Measurements from ENCODE around the gene C10orf90. TPM values are rescaled to one million over a fixed set of nuclear protein-coding genes. Genes with fewer than 3 reads are reported as not detected.
"Not testable (repeated sequence)": the region's sequence is repeated elsewhere in the genome, so short reads cannot be mapped to it uniquely, and the experiment has no call there.

Gene C10orf90
- total RNA-seq, 1 experiment from 2014 or later: not detected

DNA sequence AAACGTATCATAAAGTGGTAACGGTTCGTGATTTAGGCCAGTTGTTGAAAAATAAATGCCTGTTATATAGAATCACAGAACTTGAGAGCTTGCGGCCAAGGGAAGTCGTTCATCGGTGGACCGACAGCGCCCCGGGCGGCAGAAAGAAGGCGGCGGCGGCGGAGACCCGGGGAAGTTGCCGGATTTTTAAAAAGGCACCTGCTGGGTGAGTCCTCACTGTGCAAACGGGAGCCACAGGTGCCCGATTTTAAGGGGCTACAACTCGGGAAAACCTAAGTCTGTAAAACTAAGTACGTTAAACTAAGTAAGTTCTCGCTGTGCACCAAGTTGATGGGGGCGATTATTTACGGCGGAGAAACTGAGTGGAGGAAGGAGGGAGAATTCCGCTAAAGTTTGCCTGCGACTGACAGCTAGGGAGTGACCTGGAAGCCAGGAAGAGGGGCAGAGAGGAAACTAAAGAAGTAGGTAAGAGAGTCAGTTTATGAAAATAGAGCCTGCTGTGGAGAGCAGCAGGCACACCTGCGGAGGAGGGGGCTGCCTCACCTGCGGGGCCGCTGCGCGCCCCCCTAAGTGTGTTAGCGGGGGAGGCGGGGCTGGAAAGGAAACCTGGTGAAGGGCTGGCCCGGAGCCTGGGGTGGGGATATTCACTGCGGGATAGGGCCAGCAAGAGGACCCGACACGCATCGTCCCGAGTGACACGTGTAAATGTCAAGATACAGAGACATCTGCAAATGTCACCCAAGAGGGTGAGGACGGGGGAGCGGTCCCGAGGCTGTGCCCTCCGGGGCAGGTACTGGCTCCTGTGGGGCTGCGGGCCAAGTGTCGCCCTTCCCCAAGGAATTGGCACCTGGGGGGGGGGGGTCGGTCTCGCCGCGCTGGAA, 283.2 kb downstream of the C10orf90 start:
- BruUV-seq (replicated peaks): no TSS peak
- TF ChIP-seq, protein P1, sequence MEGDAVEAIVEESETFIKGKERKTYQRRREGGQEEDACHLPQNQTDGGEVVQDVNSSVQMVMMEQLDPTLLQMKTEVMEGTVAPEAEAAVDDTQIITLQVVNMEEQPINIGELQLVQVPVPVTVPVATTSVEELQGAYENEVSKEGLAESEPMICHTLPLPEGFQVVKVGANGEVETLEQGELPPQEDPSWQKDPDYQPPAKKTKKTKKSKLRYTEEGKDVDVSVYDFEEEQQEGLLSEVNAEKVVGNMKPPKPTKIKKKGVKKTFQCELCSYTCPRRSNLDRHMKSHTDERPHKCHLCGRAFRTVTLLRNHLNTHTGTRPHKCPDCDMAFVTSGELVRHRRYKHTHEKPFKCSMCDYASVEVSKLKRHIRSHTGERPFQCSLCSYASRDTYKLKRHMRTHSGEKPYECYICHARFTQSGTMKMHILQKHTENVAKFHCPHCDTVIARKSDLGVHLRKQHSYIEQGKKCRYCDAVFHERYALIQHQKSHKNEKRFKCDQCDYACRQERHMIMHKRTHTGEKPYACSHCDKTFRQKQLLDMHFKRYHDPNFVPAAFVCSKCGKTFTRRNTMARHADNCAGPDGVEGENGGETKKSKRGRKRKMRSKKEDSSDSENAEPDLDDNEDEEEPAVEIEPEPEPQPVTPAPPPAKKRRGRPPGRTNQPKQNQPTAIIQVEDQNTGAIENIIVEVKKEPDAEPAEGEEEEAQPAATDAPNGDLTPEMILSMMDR (IDR thresholded peaks at IDR 0.05; ENCODE audit: unreplicated experiment): peak; percentile 74
- POLR2A ChIA-PET: interaction anchor here (0.6 kb wide), 1 partner anchor 358 kb away, joined by 3 read pairs; no protein-coding TSS in a partner anchor
- Mint-ChIP-seq H3K4me1 (ENCODE audit: insufficient read depth, unreplicated experiment) (peaks cover 9% of the 10 kb centered on the region), H3K36me3 (ENCODE audit: insufficient read depth, unreplicated experiment) (no peaks in the 10 kb centered on the region), H3K27me3 (ENCODE audit: insufficient read depth, unreplicated experiment) (peaks cover 11% of the 10 kb centered on the region), H3K9me3 (ENCODE audit: unreplicated experiment) (no peaks in the 10 kb centered on the region), H3K4me3 (ENCODE audit: unreplicated experiment) (peak overlapping the region; percentile 86), H3K27ac (ENCODE audit: low read depth, unreplicated experiment) (peak overlapping the region; percentile 18)
- CTCF ChIA-PET: interaction anchor here (0.5 to 2.5 kb wide), 9 partner anchors 21 to 578 kb away, joined by 3 to 7 read pairs (median 4); no protein-coding TSS in a partner anchor
- DNase-seq (ENCODE audit: unreplicated experiment): peak; percentile 78
- intact Hi-C loops (cut with micrococcal nuclease): loop anchor here (1.0 to 10.0 kb wide), 7 partner anchors 117 to 518 kb away; no protein-coding TSS in a partner anchor

DNA sequence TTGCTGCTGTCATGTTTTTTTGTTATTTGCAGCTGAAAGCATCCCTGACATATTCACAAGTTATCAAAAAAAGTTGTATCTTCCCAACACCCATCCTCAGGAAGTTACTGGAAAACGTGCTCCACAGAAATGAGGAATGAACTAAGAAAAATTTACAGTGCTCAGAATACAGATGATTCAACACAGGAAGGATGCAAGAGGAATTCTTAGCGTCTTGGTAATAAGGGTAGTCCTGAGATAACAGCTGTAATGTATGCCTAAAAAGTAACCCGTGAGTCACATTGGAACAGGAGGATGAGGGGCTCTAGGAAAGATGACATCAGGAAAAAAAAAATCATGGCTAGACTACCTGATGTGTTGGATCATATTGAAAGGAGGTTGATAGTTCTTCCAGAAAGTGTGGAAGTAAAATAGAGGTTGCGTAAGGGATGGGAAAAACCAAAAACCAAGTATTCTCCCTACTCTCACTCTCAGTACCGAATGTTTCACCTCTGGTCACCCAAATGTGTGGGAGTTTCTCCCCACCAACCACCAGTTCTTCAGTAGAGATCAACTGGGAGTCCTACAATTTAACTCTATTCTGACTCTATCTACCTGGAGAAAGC, 286.1 kb downstream of the C10orf90 start:
- TF ChIP-seq, protein P1 (IDR thresholded peaks at IDR 0.05; ENCODE audit: unreplicated experiment): no peak
- Mint-ChIP-seq H3K27ac (ENCODE audit: low read depth, unreplicated experiment) (no peak overlapping the region), H3K27me3 (ENCODE audit: insufficient read depth, unreplicated experiment) (peaks cover 11% of the 10 kb centered on the region), H3K36me3 (ENCODE audit: insufficient read depth, unreplicated experiment) (peaks cover 5% of the 10 kb centered on the region), H3K4me1 (ENCODE audit: insufficient read depth, unreplicated experiment) (peaks cover 9% of the 10 kb centered on the region), H3K9me3 (ENCODE audit: unreplicated experiment) (no peaks in the 10 kb centered on the region), H3K4me3 (ENCODE audit: unreplicated experiment) (no peak overlapping the region)
- DNase-seq (ENCODE audit: unreplicated experiment): peak; percentile 37
- ChIA-PET CTCF (interaction anchor here (0.8 to 1.4 kb wide), 2 partner anchors 10 to 450 kb away, joined by 3 to 5 read pairs; no protein-coding TSS in a partner anchor), POLR2A (no interaction called here)
- no TSS peak for BruUV-seq (replicated peaks)
- intact Hi-C loops (cut with micrococcal nuclease): loop anchor here (10.0 kb wide), 1 partner anchor 130 kb away; no protein-coding TSS in a partner anchor

DNA sequence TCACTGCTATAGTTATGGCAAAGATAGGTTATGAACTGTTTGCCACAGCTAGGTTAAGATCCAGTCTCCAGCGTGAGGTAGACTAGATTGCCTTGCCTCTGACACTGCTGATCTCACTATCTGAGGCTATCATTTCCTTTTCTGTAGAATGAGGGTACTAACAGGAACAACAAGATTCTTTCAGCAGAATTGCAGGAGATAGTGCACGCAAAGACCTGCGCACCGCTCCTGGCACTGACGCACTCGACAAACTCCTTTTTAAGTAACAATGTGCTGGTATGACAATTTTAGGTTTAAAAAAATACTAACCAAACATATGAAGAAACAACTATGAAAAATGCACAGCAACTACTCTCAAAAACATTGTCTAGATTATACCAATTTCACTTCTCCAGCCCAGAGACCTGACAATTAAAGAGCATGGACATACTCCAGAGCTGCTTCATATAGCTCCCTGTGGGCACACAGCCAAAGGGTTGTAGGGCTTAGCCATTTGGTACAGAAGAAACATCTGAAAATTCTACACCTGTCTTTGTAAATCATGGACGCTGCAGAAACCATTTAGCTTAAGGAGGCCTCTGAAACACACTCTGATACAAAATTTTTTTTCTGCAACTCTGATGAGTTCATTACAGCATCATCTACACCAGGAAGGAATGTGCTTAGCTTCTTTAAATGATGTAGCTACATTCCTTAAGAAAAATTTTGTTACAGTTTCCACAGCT, 290.0 kb downstream of the C10orf90 start:
- TF ChIP-seq, protein P1 (IDR thresholded peaks at IDR 0.05; ENCODE audit: unreplicated experiment): no peak
- Mint-ChIP-seq H3K4me3 (ENCODE audit: unreplicated experiment) (no peak overlapping the region), H3K9me3 (ENCODE audit: unreplicated experiment) (no peaks in the 10 kb centered on the region), H3K4me1 (ENCODE audit: insufficient read depth, unreplicated experiment) (peaks cover 11% of the 10 kb centered on the region), H3K36me3 (ENCODE audit: insufficient read depth, unreplicated experiment) (peaks cover 5% of the 10 kb centered on the region), H3K27me3 (ENCODE audit: insufficient read depth, unreplicated experiment) (no peaks in the 10 kb centered on the region), H3K27ac (ENCODE audit: low read depth, unreplicated experiment) (no peak overlapping the region)
- ChIA-PET POLR2A (no interaction called here), CTCF (interaction anchor here (1.2 to 1.5 kb wide), 2 partner anchors 398 to 512 kb away, joined by 3 read pairs; no protein-coding TSS in a partner anchor)
- no TSS peak for BruUV-seq (replicated peaks)
- intact Hi-C loops (cut with micrococcal nuclease): loop anchor here (10.0 kb wide), 1 partner anchor 126 kb away; no protein-coding TSS in a partner anchor
- no peak for DNase-seq (ENCODE audit: unreplicated experiment)

DNA sequence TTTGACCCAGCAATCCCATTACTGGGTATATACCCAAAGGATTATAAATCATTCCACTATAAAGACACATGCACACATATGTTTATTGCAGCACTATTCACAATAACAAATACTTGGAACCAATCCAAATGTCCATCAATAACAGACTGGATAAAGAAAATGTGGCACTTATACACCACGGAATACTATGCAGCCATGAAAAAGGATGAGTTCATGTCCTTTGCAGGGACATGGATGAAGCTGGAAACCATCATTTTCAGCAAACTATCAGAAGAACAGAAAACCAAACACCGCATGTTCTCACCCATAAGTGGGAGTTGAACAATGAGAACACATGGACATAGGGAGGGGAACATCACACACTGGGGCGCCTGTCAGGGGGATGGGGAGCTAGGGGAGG, 291.3 kb downstream of the C10orf90 start:
- H3K27ac Mint-ChIP-seq (ENCODE audit: low read depth, unreplicated experiment); BruUV-seq (replicated peaks); CTCF ChIA-PET; H3K36me3 Mint-ChIP-seq (ENCODE audit: insufficient read depth, unreplicated experiment); H3K27me3 Mint-ChIP-seq (ENCODE audit: insufficient read depth, unreplicated experiment); H3K4me3 Mint-ChIP-seq (ENCODE audit: unreplicated experiment); DNase-seq (ENCODE audit: unreplicated experiment); intact Hi-C loops (cut with micrococcal nuclease); POLR2A ChIA-PET; H3K9me3 Mint-ChIP-seq (ENCODE audit: unreplicated experiment): not testable (repeated sequence)
- H3K4me1 Mint-ChIP-seq (ENCODE audit: insufficient read depth, unreplicated experiment): peaks cover 11% of the 10 kb centered on the region
